K562 (cell line): Measurements from ENCODE around the gene CEBPB. TPM values are rescaled to one million over a fixed set of nuclear protein-coding genes. Genes with fewer than 3 reads are reported as not detected.

Experiments used
- ATAC-seq: fragments of 200-7000 bp; cut with Tn5 transposase; 3 replicates; pipeline ENCODE4 v1.9.1; 2020; ENCODE audit warnings: moderate library complexity
- BruUV-seq: library from RNA; stranded (reverse); fragments of 400-500 nt; replicated peaks from 2 replicates; lab custom pipeline; 2021; lab: Mats Ljungman, UMichigan
- CTCF ChIA-PET: fragments of 300-600 bp; formaldehyde crosslinking; extraction: SDS; loops from one replicate; lab custom pipeline; 2021; ENCODE audit warnings: low intra/inter-chr PET ratio; lab: Yijun Ruan, JAX
- POLR2A ChIA-PET: fragments of 300-600, 350-650 bp; sonication (Branson Sonifier 250); formaldehyde crosslinking; extraction: SDS; loops from one replicate; lab custom pipeline; 2021; ENCODE audit warnings: antibody characterized with exemption, inconsistent platforms; lab: Yijun Ruan, JAX
- DNase-seq, 4 experiments: peaks; one replicate each; pipeline versions ENCODE4 v3.0.0 to v3.0.0-alpha.2; 2011 to 2018; ENCODE audit warnings: low spot score in 3 of 4, mixed read lengths in 3 of 4; ENCODE audit errors: extremely low read depth in 1 of 4
- FAIRE-seq: peaks from 2 replicates; lab custom pipeline; 2011; peaks lifted over from hg19 to GRCh38; lab: Jason Lieb, UNC
- H2AFZ ChIP-seq: 2 replicates; pipeline ENCODE4 v1.6.0; 2011; ENCODE audit warnings: low read depth, low read length, control low read depth, inconsistent platforms
- H3K27ac ChIP-seq: fragments of 200-600 bp; 3 replicates; pipeline ENCODE4 v1.8.0; 2011; ENCODE audit warnings: low read depth, mild to moderate bottlenecking, control low read depth, inconsistent platforms, low read length, moderate library complexity, mixed read lengths; ENCODE audit errors: extremely low read depth
- H3K27me3 ChIP-seq, 2 experiments: fragments of 300-600 bp in 1 of 2; 2 replicates in 1 of 2; 3 replicates in 1 of 2; pipeline versions ENCODE4 v1.6.0 to v1.8.0; 2011; ENCODE audit warnings: inconsistent platforms in 2 of 2, low read length in 2 of 2, mild to moderate bottlenecking in 1 of 2, mixed read lengths in 1 of 2, moderate library complexity in 1 of 2; ENCODE audit not compliant: control insufficient read depth in 2 of 2, insufficient read depth in 2 of 2
- H3K36me3 ChIP-seq: fragments of 300-600 bp; 3 replicates; pipeline ENCODE4 v1.8.0; 2011; ENCODE audit warnings: mild to moderate bottlenecking, low read length, inconsistent platforms; ENCODE audit not compliant: control insufficient read depth, insufficient read depth
- H3K4me1 ChIP-seq, 2 experiments: fragments of 200-600 bp in 1 of 2; replicated peaks in 1 of 2; 2 replicates in 1 of 2; 3 replicates in 1 of 2; pipeline versions ENCODE4 v1.5.1 to v1.8.0; 2011; ENCODE audit warnings: inconsistent platforms in 2 of 2, low read length in 2 of 2, mild to moderate bottlenecking in 1 of 2, mixed read lengths in 1 of 2, moderate library complexity in 1 of 2; ENCODE audit not compliant: control insufficient read depth in 2 of 2, insufficient read depth in 2 of 2
- H3K4me2 ChIP-seq: 2 replicates; pipeline ENCODE4 v1.6.1; 2011; ENCODE audit warnings: low read length, control low read depth, inconsistent platforms, mixed read lengths; ENCODE audit not compliant: insufficient read depth
- H3K4me3 ChIP-seq: fragments of 200-600 bp; sonication (generic), shearing (Covaris generic); 2 replicates; pipeline ENCODE4 v1.5.1; 2016; ENCODE audit warnings: control low read depth, inconsistent platforms
- H3K79me2 ChIP-seq: fragments of 200-600 bp; 3 replicates; pipeline ENCODE4 v1.8.0; 2011; ENCODE audit warnings: low read length, inconsistent platforms; ENCODE audit not compliant: control insufficient read depth, insufficient read depth
- H3K9ac ChIP-seq, 2 experiments: 2 replicates each; pipeline versions ENCODE4 v1.6.0 to v1.6.1; 2011; ENCODE audit warnings: low read depth in 2 of 2, low read length in 2 of 2, control low read depth in 1 of 2, inconsistent platforms in 1 of 2, mild to moderate bottlenecking in 1 of 2, mixed read lengths in 1 of 2; ENCODE audit not compliant: insufficient read depth in 1 of 2
- H3K9me1 ChIP-seq: one replicate; pipeline ENCODE4 v1.6.0; 2011; ENCODE audit warnings: inconsistent platforms, mild to moderate bottlenecking, low read length, moderate library complexity; ENCODE audit not compliant: control insufficient read depth, insufficient read depth
- H3K9me3 ChIP-seq: replicated peaks from 2 replicates; pipeline ENCODE4 v1.5.1; 2011; ENCODE audit warnings: low read depth, low read length, inconsistent platforms; ENCODE audit not compliant: control insufficient read depth, insufficient read depth
- H4K20me1 ChIP-seq: replicated peaks from 2 replicates; pipeline ENCODE4 v1.6.1; 2011; ENCODE audit warnings: low read length, inconsistent platforms, mixed read lengths; ENCODE audit not compliant: control insufficient read depth, insufficient read depth
- CBX2 ChIP-seq: fragments of 200-600 bp; sonication (generic); IDR thresholded peaks from one replicate; pipeline ENCODE4 v1.6.1; 2012; ENCODE audit warnings: mild to moderate bottlenecking, low read length, inconsistent platforms; ENCODE audit not compliant: insufficient read depth, poor library complexity, severe bottlenecking
- HDGF ChIP-seq: fragments of 450-650 bp; IDR thresholded peaks from 2 replicates; pipeline ENCODE4 v1.6.1; 2016
- KAT7 ChIP-seq: sonication (generic); formaldehyde crosslinking; IDR thresholded peaks from 2 replicates; pipeline ENCODE4 v1.8.0; 2022; ENCODE audit warnings: missing genetic modification reagents, mild to moderate bottlenecking, borderline replicate concordance
- MAFF ChIP-seq: IDR thresholded peaks from 2 replicates; pipeline ENCODE4 v1.6.1; 2012; ENCODE audit warnings: low read length, improper control_type of control experiment
- MTA3 ChIP-seq: fragments of 450-650 bp; formaldehyde crosslinking; IDR thresholded peaks from 2 replicates; pipeline ENCODE4 v1.6.1; 2017; ENCODE audit warnings: mild to moderate bottlenecking, borderline replicate concordance
- NCOR1 ChIP-seq: fragments of 450-650 bp; IDR thresholded peaks from 2 replicates; pipeline ENCODE4 v1.6.1; 2016; ENCODE audit warnings: mild to moderate bottlenecking, moderate library complexity
- NONO ChIP-seq, 2 experiments: fragments of 200-400 bp in 1 of 2; fragments of 450-650 bp in 1 of 2; formaldehyde crosslinking in 1 of 2; IDR thresholded peaks; 2 replicates each; pipeline ENCODE4 v1.6.1; 2017; ENCODE audit warnings: low read depth in 2 of 2, mild to moderate bottlenecking in 2 of 2, moderate library complexity in 2 of 2, low read length in 1 of 2
- PHF8 ChIP-seq: fragments of 200-600 bp; sonication (generic); IDR thresholded peaks from 2 replicates; pipeline ENCODE4 v1.6.1; 2012; ENCODE audit warnings: mixed run types, mild to moderate bottlenecking, inconsistent platforms, low read length, moderate library complexity, borderline replicate concordance
- PYGO2 ChIP-seq: fragments of 450-650 bp; IDR thresholded peaks from 2 replicates; pipeline ENCODE4 v1.6.1; 2016; ENCODE audit warnings: mild to moderate bottlenecking, missing genetic modification characterization, moderate library complexity, missing compliant biosample characterization
- ZKSCAN1 ChIP-seq: fragments of 150-350 bp; IDR thresholded peaks from 2 replicates; pipeline ENCODE4 v1.6.1; 2016; ENCODE audit warnings: low read depth, low read length
- ZNF133 ChIP-seq: fragments of 250-450 bp; sonication (Bioruptor Pico); IDR thresholded peaks from 2 replicates; pipeline ENCODE4 v1.4.0; 2020; ENCODE audit warnings: mild to moderate bottlenecking
- ZNF696 ChIP-seq: fragments of 250-450 bp; sonication (Bioruptor Pico); conservative IDR thresholded peaks from 2 replicates; pipeline ENCODE4 v1.4.0; 2020; ENCODE audit warnings: mild to moderate bottlenecking, moderate library complexity
- WGBS: fragments of 100-300 bp; shearing (Covaris generic); methylation state at CpG from one replicate; pipeline ENCODE4 v1.1.6; 2016; ENCODE audit warnings: low coverage, mixed read lengths; ENCODE audit not compliant: insufficient coverage; ENCODE audit errors: missing lambda C conversion rate; 5-methylcytosine and 5-hydroxymethylcytosine counted together
- in situ Hi-C: fragments of 300-500 bp; cut with MboI; formaldehyde crosslinking; loops from 4 replicates; pipeline ENCODE4 v1.15.0; 2018; ENCODE audit warnings: inconsistent platforms, mixed read lengths
- intact Hi-C: fragments of 100-400 bp; cut with micrococcal nuclease; formaldehyde crosslinking; loops from 2 replicates; pipeline ENCODE4 v1.14.2; 2022
- polyA plus RNA-seq, 8 experiments: library from polyadenylated mRNA; depleted of rRNA in 4 of 8; stranded (reverse) in 5 of 8; unstranded in 3 of 8; fragments of >200 nt; fragmentation: Nextera tagmentation in 2 of 8; fragmentation: Illumina TruSeq in 1 of 8; extraction: Ambion mirVana in 2 of 8; extraction: Trizol in 1 of 8; gene quantifications; 2 replicates each; pipeline versions ENCODE4 v1.2.1 to v1.2.3, GENCODE V29; 2011 to 2014; ENCODE audit warnings: inconsistent platforms in 1 of 8, missing spikeins in 1 of 8
- total RNA-seq, 7 experiments: library from RNA; depleted of rRNA in 6 of 7; stranded (reverse); fragments of >200 nt in 6 of 7; fragmentation: Illumina TruSeq in 2 of 7; extraction: Trizol in 2 of 7; gene quantifications; 2 replicates each; pipeline versions ENCODE4 v1.2.1 to v1.2.3, GENCODE V29; 2011 to 2021; ENCODE audit warnings: low replicate concordance in 1 of 7
- TF ChIP-seq, protein P1 (sequence below): fragments of 250-450 bp; sonication (Bioruptor Pico); IDR thresholded peaks from 2 replicates; pipeline ENCODE4 v1.5.0; 2021

The CEBPB gene
- total and polyA plus RNA-seq, 9 of the 15 experiments (the other 6 are each of a cell fraction or from before 2014, with no cell fraction given) = 1.2 to 72.6 (median 7.8) TPM

DNA sequence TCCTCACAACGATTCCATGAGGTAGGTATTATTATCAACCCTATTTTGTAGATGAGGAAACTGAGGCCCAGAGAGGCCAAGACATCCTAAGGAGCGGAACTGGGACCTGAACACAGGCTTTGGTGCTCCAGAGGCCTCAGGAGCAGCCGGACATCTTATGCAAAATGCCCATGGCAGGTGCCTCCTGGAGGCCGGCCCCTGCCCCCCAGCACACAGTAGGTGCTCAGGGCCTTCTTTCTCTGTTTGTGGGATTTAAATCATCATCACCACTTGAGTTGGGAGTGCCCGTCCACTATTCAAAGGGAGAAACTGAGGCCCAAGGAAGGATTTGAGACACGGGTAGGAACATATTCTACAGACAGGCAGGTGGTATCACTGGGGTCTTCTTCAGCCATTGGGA, 41.2 kb downstream of the CEBPB start:
- Histone ChIP-seq H3K27ac (no peak overlapping the region), H3K36me3 (no peaks in the 10 kb centered on the region), H3K9ac (no peak overlapping the region), H3K27me3 (no peaks in the 10 kb centered on the region), H3K4me1 (peaks cover 4 to 16% of the 10 kb centered on the region in 2 experiments; a peak in 3 of 5 replicates), H2AFZ (no peak overlapping the region), H3K9me3 (no peaks in the 10 kb centered on the region), H3K9me1 (no peaks in the 10 kb centered on the region), H4K20me1 (no peaks in the 10 kb centered on the region), H3K79me2 (no peaks in the 10 kb centered on the region), H3K4me2 (no peak overlapping the region), H3K4me3 (no peak overlapping the region)
- no TSS peak for BruUV-seq
- 56% methylated on average over 6 of the region's 6 CpGs for WGBS
- intact Hi-C loops (no loop called here), in situ Hi-C loops (no loop called here)
- POLR2A ChIA-PET = interaction anchor here (0.6 to 1.4 kb wide), 2 partner anchors 15 to 965 kb away, joined by 3 to 5 read pairs; no protein-coding TSS in a partner anchor
- ATAC-seq (no peak), FAIRE-seq (no peak), DNase-seq (no peak)
- CTCF ChIA-PET = no interaction called here
- TF ChIP-seq CBX2 (no peak), ZKSCAN1 (peak; percentile 87)

DNA sequence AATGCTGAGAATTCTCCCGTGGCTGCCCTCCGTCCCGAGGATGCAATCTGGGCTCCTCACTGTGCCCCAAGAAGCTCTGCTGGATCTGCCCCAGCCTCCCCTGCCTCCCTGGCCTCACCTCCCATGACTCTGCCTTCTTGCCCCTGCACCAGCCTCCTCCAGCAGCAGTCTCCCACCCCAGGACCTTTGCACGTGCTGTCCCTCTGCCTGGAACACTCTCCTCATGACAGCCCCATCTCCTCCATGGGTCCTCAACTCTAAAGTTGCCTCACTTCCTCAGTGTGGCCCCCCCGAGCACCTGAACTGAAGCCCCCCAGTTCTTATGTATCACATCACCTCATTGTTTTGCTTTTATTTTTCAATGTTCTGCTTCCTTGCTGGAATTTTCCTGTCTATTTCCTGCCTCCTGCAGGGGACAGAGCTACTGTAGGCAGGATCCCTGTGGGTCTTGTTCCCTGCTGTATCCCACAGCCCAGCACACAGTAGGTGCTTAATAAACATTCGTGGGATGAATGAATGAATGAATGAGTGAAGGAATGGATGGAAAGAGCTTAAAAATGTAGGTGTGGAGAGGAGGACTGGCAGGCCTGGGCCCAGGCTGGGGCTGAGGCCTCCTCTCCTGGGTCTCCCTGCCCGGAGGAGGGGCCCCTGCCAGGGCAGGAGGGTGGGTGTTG, 42.2 kb downstream of the CEBPB start:
- WGBS = 21% methylated on average over 7 of the region's 7 CpGs
- no peaks in the 10 kb centered on the region for H3K36me3 ChIP-seq
- no peaks in the 10 kb centered on the region for H3K9me1 ChIP-seq
- H3K4me1 ChIP-seq = peaks cover 4 to 16% of the 10 kb centered on the region in 2 experiments; a peak in 3 of 5 replicates
- H3K27ac ChIP-seq = no peak overlapping the region
- ATAC-seq = no peak
- in situ Hi-C loops = no loop called here
- H4K20me1 ChIP-seq = no peaks in the 10 kb centered on the region
- H3K4me3 ChIP-seq = no peak overlapping the region
- no peaks in the 10 kb centered on the region for H3K27me3 ChIP-seq
- no peak for DNase-seq
- POLR2A ChIA-PET = interaction anchor here (1.4 kb wide), 1 partner anchor 16 kb away, joined by 5 read pairs; no protein-coding TSS in a partner anchor
- no TSS peak for BruUV-seq
- 0 out of 4 replicates have a peak overlapping the region, but pooled peaks of 1 of the 2 experiments have one; percentile 17 for H3K9ac ChIP-seq
- H3K4me2 ChIP-seq = no peak overlapping the region
- H2AFZ ChIP-seq = no peak overlapping the region
- intact Hi-C loops = no loop called here
- FAIRE-seq = no peak
- CTCF ChIA-PET = no interaction called here
- H3K9me3 ChIP-seq = no peaks in the 10 kb centered on the region
- no peaks in the 10 kb centered on the region for H3K79me2 ChIP-seq
- TF ChIP-seq KAT7 (CRISPR knock-in tag) (no peak), MTA3 (no peak), PYGO2 (no peak), ZNF696 (CRISPR knock-in tag) (no peak), ZNF133 (no peak), MAFF (no peak), NCOR1 (no peak), HDGF (no peak), NONO (IDR thresholded peaks at IDR 0.05; ENCODE audit: low read depth in 2 of 2, low read length in 1 of 2) (no peak), PHF8 (no peak)
- TF ChIP-seq, protein P1, sequence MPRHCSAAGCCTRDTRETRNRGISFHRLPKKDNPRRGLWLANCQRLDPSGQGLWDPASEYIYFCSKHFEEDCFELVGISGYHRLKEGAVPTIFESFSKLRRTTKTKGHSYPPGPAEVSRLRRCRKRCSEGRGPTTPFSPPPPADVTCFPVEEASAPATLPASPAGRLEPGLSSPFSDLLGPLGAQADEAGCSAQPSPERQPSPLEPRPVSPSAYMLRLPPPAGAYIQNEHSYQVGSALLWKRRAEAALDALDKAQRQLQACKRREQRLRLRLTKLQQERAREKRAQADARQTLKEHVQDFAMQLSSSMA = no peak
